Osteocyte (in vitro differentiated cells): ENCODE data around the gene PYGB. TPM values are rescaled to one million over a fixed set of nuclear protein-coding genes. Genes with fewer than 3 reads are reported as not detected.

Experiments used
- DNase-seq: peaks from one replicate; pipeline ENCODE4 v3.0.0; 2021; ENCODE audit warnings: mixed read lengths; ENCODE audit not compliant: unreplicated experiment; ENCODE audit errors: extremely low spot score
- H3K27ac Mint-ChIP-seq: one replicate; pipeline ENCODE4 v1.8.0; 2021; ENCODE audit warnings: mild to moderate bottlenecking, mixed read lengths; ENCODE audit not compliant: unreplicated experiment
- H3K27me3 Mint-ChIP-seq: one replicate; pipeline ENCODE4 v1.8.0; 2021; ENCODE audit warnings: mixed read lengths; ENCODE audit not compliant: unreplicated experiment
- H3K36me3 Mint-ChIP-seq: one replicate; pipeline ENCODE4 v1.8.0; 2021; ENCODE audit warnings: mixed read lengths; ENCODE audit not compliant: unreplicated experiment
- H3K4me1 Mint-ChIP-seq: one replicate; pipeline ENCODE4 v1.8.0; 2021; ENCODE audit warnings: mixed read lengths; ENCODE audit not compliant: unreplicated experiment
- H3K4me3 Mint-ChIP-seq: one replicate; pipeline ENCODE4 v1.8.0; 2021; ENCODE audit warnings: mild to moderate bottlenecking, moderate library complexity, mixed read lengths; ENCODE audit not compliant: unreplicated experiment
- H3K9me3 Mint-ChIP-seq: one replicate; pipeline ENCODE4 v1.8.0; 2021; ENCODE audit warnings: mixed read lengths; ENCODE audit not compliant: unreplicated experiment
- CTCF ChIP-seq: fragments of 200-600 bp; sonication (generic); IDR thresholded peaks from 2 replicates; pipeline ENCODE4 v1.5.0; 2021; ENCODE audit warnings: antibody characterized with exemption, mild to moderate bottlenecking, moderate library complexity
- total RNA-seq: library from RNA; stranded (reverse); gene quantifications from 2 replicates; pipeline ENCODE4 v1.2.1, GENCODE V29; 2021

PYGB gene
- total RNA-seq, 1 donor from 2014 or later = 234 TPM

GRCh38 chr20:25223179-25223661 is 24.7 kb upstream of the PYGB start:
- peaks cover 15% of the 10 kb centered on the region for H3K36me3 Mint-ChIP-seq
- no peaks in the 10 kb centered on the region for H3K27me3 Mint-ChIP-seq
- H3K4me3 Mint-ChIP-seq = peak overlapping the region; percentile 6
- TF ChIP-seq CTCF = peak; percentile 14
- H3K27ac Mint-ChIP-seq = peak overlapping the region; percentile 95
- peaks cover 67% of the 10 kb centered on the region for H3K4me1 Mint-ChIP-seq
- DNase-seq = no peak
- H3K9me3 Mint-ChIP-seq = no peaks in the 10 kb centered on the region

GRCh38 chr20:25223765-25224720 is 23.8 kb upstream of the PYGB start:
- H3K4me3 Mint-ChIP-seq = no peak overlapping the region
- DNase-seq = no peak
- H3K36me3 Mint-ChIP-seq = peaks cover 13% of the 10 kb centered on the region
- H3K27ac Mint-ChIP-seq = peak overlapping the region; percentile 95
- H3K27me3 Mint-ChIP-seq = no peaks in the 10 kb centered on the region
- H3K9me3 Mint-ChIP-seq = no peaks in the 10 kb centered on the region
- H3K4me1 Mint-ChIP-seq = peaks cover 67% of the 10 kb centered on the region
- no peak for TF ChIP-seq CTCF

- Mint-ChIP-seq H3K4me3 (no peak overlapping the region), H3K9me3 (no peaks in the 10 kb centered on the region), H3K27ac (peak overlapping the region; percentile 95), H3K27me3 (no peaks in the 10 kb centered on the region), H3K4me1 (peaks cover 62% of the 10 kb centered on the region), H3K36me3 (peaks cover 12% of the 10 kb centered on the region)
- TF ChIP-seq CTCF = no peak
- DNase-seq = no peak
These were observed 22.9 kb upstream of the PYGB start for GRCh38 chr20:25224941-25225340.

GRCh38 chr20:25225642-25226432 is 22.0 kb upstream of the PYGB start:
- no peak for DNase-seq
- Mint-ChIP-seq H3K27ac (peak overlapping the region; percentile 47), H3K9me3 (no peaks in the 10 kb centered on the region), H3K4me1 (peaks cover 64% of the 10 kb centered on the region), H3K27me3 (no peaks in the 10 kb centered on the region), H3K36me3 (peaks cover 12% of the 10 kb centered on the region), H3K4me3 (no peak overlapping the region)
- no peak for TF ChIP-seq CTCF
